Inflammatory macrophage treated with lipopolysaccharide for 1 hour (primary cell): Measurements from ENCODE around the gene CLEC18A.
"Not testable (repeated sequence)": the region's sequence is repeated elsewhere in the genome, so short reads cannot be mapped to it uniquely, and the experiment has no call there.

Experiments
- DNase-seq, 2 donors: peaks; one replicate each; pipeline ENCODE4 v3.0.0-alpha.2; 2020 to 2022

Gene CLEC18A

GRCh38 chr16:69952572-69953355, 1.6 kb downstream of the CLEC18A start:
- DNase-seq = not testable (repeated sequence)

- DNase-seq = not testable (repeated sequence)
These were observed 3.1 kb downstream of the CLEC18A start for GRCh38 chr16:69954241-69954640.

GRCh38 chr16:69963312-69963711, 12.2 kb downstream of the CLEC18A start:
- DNase-seq = not testable (repeated sequence)

GRCh38 chr16:69964960-69965660, 14.0 kb downstream of the CLEC18A start:
- not testable (repeated sequence) for DNase-seq

GRCh38 chr16:69965661-69966054, 14.5 kb downstream of the CLEC18A start:
- not testable (repeated sequence) for DNase-seq

GRCh38 chr16:69967688-69968087, 16.6 kb downstream of the CLEC18A start:
- DNase-seq = not testable (repeated sequence)

- DNase-seq = not testable (repeated sequence)
These were observed 17.0 kb downstream of the CLEC18A start for GRCh38 chr16:69968125-69968524.

GRCh38 chr16:69969657-69970056, 18.5 kb downstream of the CLEC18A start:
- DNase-seq = not testable (repeated sequence)

- DNase-seq = not testable (repeated sequence)
These were observed 21.0 kb downstream of the CLEC18A start for GRCh38 chr16:69972120-69972519.

GRCh38 chr16:69972935-69973334, 21.8 kb downstream of the CLEC18A start:
- not testable (repeated sequence) for DNase-seq

- DNase-seq = not testable (repeated sequence)
These were observed 34.1 kb downstream of the CLEC18A start for GRCh38 chr16:69985196-69985595.

GRCh38 chr16:69997956-69998355, 46.8 kb downstream of the CLEC18A start:
- not testable (repeated sequence) for DNase-seq

GRCh38 chr16:69999801-70000200, 48.7 kb downstream of the CLEC18A start:
- DNase-seq = not testable (repeated sequence)

- DNase-seq = not testable (repeated sequence)
These were observed 52.4 kb downstream of the CLEC18A start for GRCh38 chr16:70003511-70003910.

GRCh38 chr16:70008604-70009003, 57.5 kb downstream of the CLEC18A start:
- DNase-seq = not testable (repeated sequence)

GRCh38 chr16:70010615-70011014, 59.5 kb downstream of the CLEC18A start:
- not testable (repeated sequence) for DNase-seq

GRCh38 chr16:70011120-70011519, 60.0 kb downstream of the CLEC18A start:
- not testable (repeated sequence) for DNase-seq

- not testable (repeated sequence) for DNase-seq
These were observed 61.2 kb downstream of the CLEC18A start for GRCh38 chr16:70012354-70012753.

- not testable (repeated sequence) for DNase-seq
These were observed 61.8 kb downstream of the CLEC18A start for GRCh38 chr16:70012951-70013350.
